H1 (cell line): ENCODE measurements around the gene ARL3. TPM values are rescaled to one million over a fixed set of nuclear protein-coding genes. Genes with fewer than 3 reads are reported as not detected.

Experiments
- CTCF ChIA-PET: fragments of 300-600 bp; sonication (Branson Sonifier 250); formaldehyde crosslinking; loops from one replicate; lab custom pipeline; 2021; ENCODE audit not compliant: partially characterized antibody; lab: Charles Lee
- POLR2A ChIA-PET: fragments of 300-600 bp; sonication (Branson Sonifier 250); formaldehyde crosslinking; loops from one replicate; lab custom pipeline; 2021; ENCODE audit warnings: inconsistent platforms; ENCODE audit not compliant: partially characterized antibody; lab: Charles Lee
- DNase-seq, 2 experiments: peaks; one replicate each; pipeline versions ENCODE4 v3.0.0 to v3.0.0-alpha.2; 2010 to 2022; ENCODE audit warnings: low spot score in 2 of 2, low read depth in 1 of 2, mixed read lengths in 1 of 2
- FAIRE-seq: peaks from 2 replicates; lab custom pipeline; 2011; peaks lifted over from hg19 to GRCh38; lab: Jason Lieb, UNC
- H2AFZ ChIP-seq: 2 replicates; pipeline ENCODE4 v1.8.1; 2012; ENCODE audit warnings: low read length, inconsistent platforms
- H2AK5ac ChIP-seq: 2 replicates; pipeline ENCODE4 v1.6.1; 2013; ENCODE audit warnings: low read depth, low read length
- H2BK120ac ChIP-seq: replicated peaks from 2 replicates; pipeline ENCODE3; 2013; ENCODE audit warnings: low read depth, low read length, inconsistent platforms
- H2BK12ac ChIP-seq: 2 replicates; pipeline ENCODE4 v1.6.1; 2013; ENCODE audit warnings: low read depth, low read length
- H2BK15ac ChIP-seq: 2 replicates; pipeline ENCODE4 v1.6.1; 2013; ENCODE audit warnings: low read length
- H2BK20ac ChIP-seq: 2 replicates; pipeline ENCODE4 v1.6.1; 2013; ENCODE audit warnings: low read length
- H2BK5ac ChIP-seq: 2 replicates; pipeline ENCODE4 v1.6.1; 2013; ENCODE audit warnings: low read depth, low read length
- H3K14ac ChIP-seq: 2 replicates; pipeline ENCODE4 v1.6.1; 2013; ENCODE audit warnings: inconsistent platforms; ENCODE audit not compliant: insufficient read length
- H3K18ac ChIP-seq: 2 replicates; pipeline ENCODE4 v1.6.1; 2013; ENCODE audit warnings: low read length; ENCODE audit errors: extremely low read depth
- H3K23ac ChIP-seq: 2 replicates; pipeline ENCODE4 v1.6.1; 2013; ENCODE audit warnings: inconsistent platforms; ENCODE audit not compliant: insufficient read length
- H3K23me2 ChIP-seq: 2 replicates; pipeline ENCODE4 v1.6.1; 2013; ENCODE audit warnings: low read depth, low read length
- H3K27ac ChIP-seq: 2 replicates; pipeline ENCODE4 v1.6.1; 2011; ENCODE audit warnings: low read depth, low read length, inconsistent platforms
- H3K27me3 ChIP-seq, 4 experiments: replicated peaks in 1 of 4; 1 replicate in 1 of 4; 2 replicates in 3 of 4; pipeline versions ENCODE4 v1.6.1 to v1.8.1; 2011 to 2013; ENCODE audit warnings: low read length in 3 of 4, mild to moderate bottlenecking in 3 of 4, inconsistent platforms in 2 of 4, mixed read lengths in 2 of 4, moderate library complexity in 1 of 4; ENCODE audit not compliant: control insufficient read depth in 3 of 4, insufficient read depth in 3 of 4; ENCODE audit errors: extremely low read depth in 1 of 4
- H3K36me3 ChIP-seq, 4 experiments: 2 replicates each; pipeline versions ENCODE4 v1.6.1 to v1.8.1; 2011 to 2013; ENCODE audit warnings: mild to moderate bottlenecking in 4 of 4, low read length in 3 of 4, moderate library complexity in 2 of 4, control low read depth in 1 of 4, inconsistent platforms in 1 of 4; ENCODE audit not compliant: insufficient read depth in 4 of 4, control insufficient read depth in 2 of 4
- H3K4ac ChIP-seq: replicated peaks from 2 replicates; pipeline ENCODE3; 2013; ENCODE audit warnings: low read length, low read depth, mixed read lengths, inconsistent platforms; ENCODE audit not compliant: insufficient read length
- H3K4me1 ChIP-seq, 4 experiments: replicated peaks in 1 of 4; 1 replicate in 1 of 4; 2 replicates in 3 of 4; pipeline versions ENCODE4 v1.6.1 to v1.8.1; 2011 to 2013; ENCODE audit warnings: low read length in 3 of 4, inconsistent platforms in 2 of 4, mixed read lengths in 1 of 4; ENCODE audit not compliant: insufficient read depth in 4 of 4, control insufficient read depth in 3 of 4
- H3K4me2 ChIP-seq, 2 experiments: 2 replicates each; pipeline versions ENCODE4 v1.6.1 to v1.8.1; 2011 to 2013; ENCODE audit warnings: low read depth in 2 of 2, low read length in 2 of 2, control low read depth in 1 of 2, inconsistent platforms in 1 of 2, mild to moderate bottlenecking in 1 of 2; ENCODE audit not compliant: insufficient read depth in 1 of 2
- H3K4me3 ChIP-seq, 4 experiments: fragments of 200-600, 300-600 bp in 1 of 4; sonication (generic), shearing (Covaris generic), sonication (Bioruptor Twin) in 1 of 4; 2 replicates each; pipeline versions ENCODE4 v1.5.1 to v1.8.1; 2011 to 2016; ENCODE audit warnings: low read length in 4 of 4, low read depth in 3 of 4, control low read depth in 2 of 4, inconsistent platforms in 2 of 4, mild to moderate bottlenecking in 2 of 4, mixed read lengths in 1 of 4, moderate library complexity in 1 of 4; ENCODE audit not compliant: insufficient read depth in 2 of 4; ENCODE audit errors: extremely low read depth in 1 of 4
- H3K56ac ChIP-seq: replicated peaks from 2 replicates; pipeline ENCODE3; 2013; ENCODE audit warnings: low read depth, mild to moderate bottlenecking, mixed read lengths, low read length, inconsistent platforms; ENCODE audit not compliant: insufficient read length
- H3K79me1 ChIP-seq: 2 replicates; pipeline ENCODE4 v1.6.1; 2013; ENCODE audit warnings: low read depth, low read length, control low read depth
- H3K79me2 ChIP-seq, 2 experiments: 2 replicates each; pipeline versions ENCODE4 v1.6.1 to v1.8.1; 2012 to 2013; ENCODE audit warnings: low read length in 2 of 2, mild to moderate bottlenecking in 2 of 2, inconsistent platforms in 1 of 2; ENCODE audit not compliant: insufficient read depth in 2 of 2, control insufficient read depth in 1 of 2
- H3K9ac ChIP-seq, 4 experiments: replicated peaks in 1 of 4; 1 replicate in 1 of 4; 2 replicates in 3 of 4; pipeline versions ENCODE4 v1.6.1 to v1.8.1; 2011 to 2013; ENCODE audit warnings: low read depth in 3 of 4, low read length in 3 of 4, control low read depth in 2 of 4, mild to moderate bottlenecking in 2 of 4, moderate library complexity in 2 of 4, inconsistent platforms in 1 of 4; ENCODE audit errors: extremely low read depth in 1 of 4
- H3K9me3 ChIP-seq, 2 experiments: 2 replicates each; pipeline versions ENCODE4 v1.6.1 to v1.8.1; 2012 to 2013; ENCODE audit warnings: mild to moderate bottlenecking in 2 of 2, moderate library complexity in 2 of 2, control low read depth in 1 of 2, inconsistent platforms in 1 of 2, low read depth in 1 of 2, low read length in 1 of 2, mixed read lengths in 1 of 2; ENCODE audit not compliant: insufficient read depth in 2 of 2
- H4K20me1 ChIP-seq, 2 experiments: replicated peaks in 1 of 2; 2 replicates each; pipeline versions ENCODE3 to v1.8.1; 2011 to 2013; ENCODE audit warnings: inconsistent platforms in 2 of 2, low read length in 2 of 2, mild to moderate bottlenecking in 1 of 2; ENCODE audit not compliant: insufficient read depth in 2 of 2, control insufficient read depth in 1 of 2
- H4K5ac ChIP-seq: 2 replicates; pipeline ENCODE4 v1.6.1; 2013; ENCODE audit warnings: low read length, low read depth, mixed read lengths, inconsistent platforms; ENCODE audit not compliant: insufficient read length
- H4K8ac ChIP-seq: 2 replicates; pipeline ENCODE4 v1.8.0; 2013; ENCODE audit warnings: mild to moderate bottlenecking, moderate library complexity, low read length, inconsistent platforms; ENCODE audit not compliant: insufficient read depth; ENCODE audit errors: extremely low read depth
- H4K91ac ChIP-seq: replicated peaks from 2 replicates; pipeline ENCODE3; 2013; ENCODE audit warnings: low read length, mixed read lengths, inconsistent platforms; ENCODE audit not compliant: insufficient read length
- CBX5 ChIP-seq: fragments of 300-800, 300-1000 bp; sonication (generic); IDR thresholded peaks from 2 replicates; pipeline ENCODE4 v1.7.1; 2016; ENCODE audit warnings: antibody characterized with exemption, low read length, low read depth
- HDAC6 ChIP-seq: IDR thresholded peaks from one replicate; pipeline ENCODE4 v1.7.1; 2012; ENCODE audit warnings: low read depth, mild to moderate bottlenecking, inconsistent platforms, low read length, moderate library complexity
- KDM5A ChIP-seq: fragments of 200-600 bp; IDR thresholded peaks from 2 replicates; pipeline ENCODE4 v1.7.1; 2012; ENCODE audit warnings: mild to moderate bottlenecking, low read length, inconsistent platforms, mixed read lengths
- MAFK ChIP-seq: IDR thresholded peaks from 2 replicates; pipeline ENCODE4 v1.6.1; 2012; ENCODE audit warnings: low read depth, mild to moderate bottlenecking, improper control_type of control experiment, low read length
- NRF1 ChIP-seq: IDR thresholded peaks from 2 replicates; pipeline ENCODE4 v1.6.1; 2011; ENCODE audit warnings: mild to moderate bottlenecking, low read depth, low read length, improper control_type of control experiment
- POLR2AphosphoS5 ChIP-seq: IDR thresholded peaks from 2 replicates; pipeline ENCODE4 v1.6.1; 2011; ENCODE audit warnings: low read depth, low read length
- SIN3A ChIP-seq, 2 experiments: IDR thresholded peaks in 1 of 2; conservative IDR thresholded peaks in 1 of 2; 2 replicates each; pipeline ENCODE4 v1.6.1; 2011 to 2012; ENCODE audit warnings: low read length in 2 of 2, improper control_type of control experiment in 1 of 2, low read depth in 1 of 2, mild to moderate bottlenecking in 1 of 2
- SP4 ChIP-seq: IDR thresholded peaks from 2 replicates; pipeline ENCODE4 v1.6.1; 2012; ENCODE audit warnings: low read length, inconsistent platforms
- SUZ12 ChIP-seq: fragments of 200-600 bp; sonication (generic); IDR thresholded peaks from 2 replicates; pipeline ENCODE4 v1.6.1; 2012; ENCODE audit warnings: mild to moderate bottlenecking, inconsistent platforms, low read length, moderate library complexity, mixed read lengths
- TAF1 ChIP-seq: IDR thresholded peaks from 2 replicates; pipeline ENCODE4 v1.6.1; 2011; ENCODE audit warnings: mild to moderate bottlenecking, low read depth, low read length
- WGBS, 2 experiments: shearing (Covaris generic) in 1 of 2; methylation state at CpG; one replicate each; pipeline versions ENCODE4 v1.1.6 to v1.1.7; 2013 to 2015; ENCODE audit warnings: low lambda C conversion rate in 2 of 2, mixed read lengths in 2 of 2, inconsistent platforms in 1 of 2, low coverage in 1 of 2, missing lambda C conversion rate in 1 of 2; ENCODE audit not compliant: insufficient replicate concordance in 2 of 2, insufficient coverage in 1 of 2, insufficient read length in 1 of 2; ENCODE audit errors: extremely low coverage in 1 of 2, missing lambda C conversion rate in 1 of 2; 5-methylcytosine and 5-hydroxymethylcytosine counted together
- polyA plus RNA-seq, 7 experiments: library from polyadenylated mRNA; depleted of rRNA in 3 of 7; stranded (reverse) in 5 of 7; unstranded in 2 of 7; fragments of >200 nt in 5 of 7; fragments of 200-250 nt in 2 of 7; gene quantifications; 1 replicate in 5 of 7; 2 replicates in 1 of 7; 4 replicates in 1 of 7; pipeline versions ENCODE4 v1.2.1 to v1.2.3, GENCODE V29; 2011 to 2013; ENCODE audit warnings: missing spikeins in 2 of 7, mixed read lengths in 2 of 7
- total RNA-seq: library from RNA; stranded (reverse); fragmentation: NEBNext Ultra II Directional; extraction: Animal tissue kit (Norgen Biotek cat#: 25700); gene quantifications from 2 replicates; pipeline ENCODE4 v1.2.1, GENCODE V29; 2021
- TF ChIP-seq, protein P1 (sequence below): IDR thresholded peaks from 2 replicates; pipeline ENCODE4 v1.6.1; 2012; ENCODE audit warnings: inconsistent platforms

The ARL3 gene
- total and polyA plus RNA-seq, 2 of the 8 experiments (the other 6 are each of a cell fraction or from before 2014, with no cell fraction given), result 8.8 to 16.2 TPM

DNA sequence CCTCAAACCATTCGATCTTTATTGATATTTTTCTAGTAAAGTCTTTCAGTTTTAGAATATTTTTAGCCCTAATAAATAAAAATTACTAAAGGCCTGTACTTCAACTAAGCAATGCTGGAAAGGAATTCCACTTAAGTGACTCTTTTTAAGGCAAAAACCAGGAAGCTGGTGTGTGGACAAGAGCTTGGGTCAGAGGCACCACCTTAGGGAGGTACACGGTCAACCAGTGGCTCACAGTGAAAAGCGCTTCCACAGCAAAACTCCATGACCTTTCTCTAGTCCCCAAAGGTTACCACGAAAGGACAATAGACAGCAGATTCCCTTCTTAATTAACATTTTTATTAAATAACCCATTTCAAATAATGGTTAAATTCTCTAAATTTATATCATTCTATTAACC lies 31.2 kb downstream of the ARL3 start:
- no peak overlapping the region for H3K18ac ChIP-seq
- H2BK20ac ChIP-seq, result no peak overlapping the region
- H4K91ac ChIP-seq, result no peak overlapping the region
- H3K23me2 ChIP-seq, result no peaks in the 10 kb centered on the region
- no peak overlapping the region for H2BK15ac ChIP-seq
- H2AFZ ChIP-seq, result no peak overlapping the region
- H3K23ac ChIP-seq, result no peak overlapping the region
- no peak overlapping the region for H2BK5ac ChIP-seq
- CTCF ChIA-PET, result interaction anchor here (1.1 to 3.0 kb wide), 2 partner anchors 13 to 15 kb away, joined by 3 to 11 read pairs; no protein-coding TSS in a partner anchor
- no peak overlapping the region for H2BK12ac ChIP-seq
- H3K56ac ChIP-seq, result no peak overlapping the region
- no peaks in the 10 kb centered on the region for H3K79me2 ChIP-seq
- H3K4me2 ChIP-seq, result no peak overlapping the region
- H3K27ac ChIP-seq, result no peak overlapping the region
- H4K20me1 ChIP-seq, result no peaks in the 10 kb centered on the region
- no peak overlapping the region for H3K9ac ChIP-seq
- WGBS, 2 experiments, result 94% methylated on average over 4 of the region's 4 CpGs; no CpG with 5 or more reads in 1 of the 2 experiments
- H3K27me3 ChIP-seq, result no peaks in the 10 kb centered on the region
- no peak overlapping the region for H4K5ac ChIP-seq
- H3K4ac ChIP-seq, result no peak overlapping the region
- DNase-seq (no peak), FAIRE-seq (no peak)
- no peak overlapping the region for H2AK5ac ChIP-seq
- H2BK120ac ChIP-seq, result no peak overlapping the region
- H3K4me3 ChIP-seq, result no peak overlapping the region
- H4K8ac ChIP-seq, result no peak overlapping the region
- H3K79me1 ChIP-seq, result no peaks in the 10 kb centered on the region
- H3K14ac ChIP-seq, result no peak overlapping the region
- H3K36me3 ChIP-seq, result peaks cover 0 to 13% (median 5%) of the 10 kb centered on the region in 4 experiments; a peak in 4 of 8 replicates
- no peak for TF ChIP-seq CBX5
- TF ChIP-seq KDM5A, result no peak
- TF ChIP-seq SP4, result no peak
- no peak for TF ChIP-seq TAF1
- TF ChIP-seq SUZ12, result no peak
- TF ChIP-seq MAFK, result no peak
- no peak for TF ChIP-seq HDAC6
- TF ChIP-seq SIN3A (conservative IDR thresholded peaks at IDR 0.05 in 1 of 2, IDR thresholded peaks at IDR 0.05 in 1 of 2; ENCODE audit: low read depth in 1 of 2, low read length in 2 of 2), result no peak
- TF ChIP-seq NRF1, result no peak
- TF ChIP-seq, protein P1, sequence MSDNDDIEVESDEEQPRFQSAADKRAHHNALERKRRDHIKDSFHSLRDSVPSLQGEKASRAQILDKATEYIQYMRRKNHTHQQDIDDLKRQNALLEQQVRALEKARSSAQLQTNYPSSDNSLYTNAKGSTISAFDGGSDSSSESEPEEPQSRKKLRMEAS, result no peak
- TF ChIP-seq POLR2AphosphoS5, result no peak
- peaks cover 4 to 12% (median 7%) of the 10 kb centered on the region in 4 experiments for H3K4me1 ChIP-seq
- POLR2A ChIA-PET, result interaction anchor here (0.7 to 1.2 kb wide), 3 partner anchors 9 to 129 kb away, joined by 3 to 5 read pairs (median 3); no protein-coding TSS in a partner anchor
- no peaks in the 10 kb centered on the region for H3K9me3 ChIP-seq
